Measurements from ENCODE around the gene GIMAP8. TPM values are rescaled to one million over a fixed set of nuclear protein-coding genes. Genes with fewer than 3 reads are reported as not detected.
"Not testable (repeated sequence)": the region's sequence is repeated elsewhere in the genome, so short reads cannot be mapped to it uniquely, and the experiment has no call there.

Gene GIMAP8
- total RNA-seq, 3 donors from 2014 or later, result 7.2 to 11.5 (median 10.4) TPM

GRCh38 chr7:150481186-150481920, 30.9 kb downstream of the GIMAP8 start:
- DNase-seq (ENCODE audit: low spot score in 2 of 2), result no peak
- H3K4me1 ChIP-seq, result no peaks in the 10 kb centered on the region
- no peaks in the 10 kb centered on the region for H3K9me3 ChIP-seq
- peak overlapping the region in 1 of 2 donors; percentile 36 for H3K27ac ChIP-seq
- no peak for TF ChIP-seq POLR2A (IDR thresholded peaks at IDR 0.05)
- TF ChIP-seq CTCF (IDR thresholded peaks at IDR 0.05), result no peak
- TF ChIP-seq POLR2AphosphoS5 (IDR thresholded peaks at IDR 0.05), result no peak
- H3K27me3 ChIP-seq, result no peaks in the 10 kb centered on the region
- intact Hi-C loops (cut with DNase I; ENCODE audit: low total_unique reads), result no loop called here
- no peak overlapping the region for H3K4me3 ChIP-seq
- no peaks in the 10 kb centered on the region for H3K36me3 ChIP-seq

GRCh38 chr7:150481922-150482321, 31.5 kb downstream of the GIMAP8 start:
- no peaks in the 10 kb centered on the region for H3K27me3 ChIP-seq
- intact Hi-C loops (cut with DNase I; ENCODE audit: low total_unique reads), result no loop called here
- TF ChIP-seq POLR2A (IDR thresholded peaks at IDR 0.05), result no peak
- no peak for TF ChIP-seq POLR2AphosphoS5 (IDR thresholded peaks at IDR 0.05)
- no peak for TF ChIP-seq CTCF (IDR thresholded peaks at IDR 0.05)
- no peaks in the 10 kb centered on the region for H3K4me1 ChIP-seq
- H3K36me3 ChIP-seq, result no peaks in the 10 kb centered on the region
- H3K4me3 ChIP-seq, result no peak overlapping the region
- no peak for DNase-seq (ENCODE audit: low spot score in 2 of 2)
- H3K9me3 ChIP-seq, result no peaks in the 10 kb centered on the region
- peak overlapping the region in 1 of 2 donors; percentile 36 for H3K27ac ChIP-seq

GRCh38 chr7:150483514-150483913, 33.1 kb downstream of the GIMAP8 start:
- H3K27me3 ChIP-seq; DNase-seq (ENCODE audit: low spot score in 2 of 2); H3K4me1 ChIP-seq; H3K4me3 ChIP-seq; H3K36me3 ChIP-seq; intact Hi-C loops (cut with DNase I; ENCODE audit: low total_unique reads); H3K9me3 ChIP-seq: not testable (repeated sequence)
- H3K27ac ChIP-seq, result peak overlapping the region in 1 of 2 donors; percentile 14

- peak overlapping the region in 1 of 2 donors; percentile 14 for H3K27ac ChIP-seq
- intact Hi-C loops (cut with DNase I; ENCODE audit: low total_unique reads); H3K4me1 ChIP-seq: not testable (repeated sequence)
These were observed 33.6 kb downstream of the GIMAP8 start for GRCh38 chr7:150484071-150484470.

GRCh38 chr7:150487625-150488024, 37.2 kb downstream of the GIMAP8 start:
- Histone ChIP-seq H3K4me3 (no peak overlapping the region), H3K36me3 (no peaks in the 10 kb centered on the region), H3K27ac (no peak overlapping the region), H3K4me1 (no peaks in the 10 kb centered on the region), H3K9me3 (no peaks in the 10 kb centered on the region), H3K27me3 (no peaks in the 10 kb centered on the region)
- intact Hi-C loops (cut with DNase I; ENCODE audit: low total_unique reads), result no loop called here
- TF ChIP-seq CTCF (IDR thresholded peaks at IDR 0.05), result no peak
- no peak for DNase-seq (ENCODE audit: low spot score in 2 of 2)

More at GRCh38 chr7:150484071-150484470, 33.6 kb downstream of the GIMAP8 start:
- H3K36me3 ChIP-seq; H3K27me3 ChIP-seq; DNase-seq (ENCODE audit: low spot score in 2 of 2); H3K9me3 ChIP-seq; H3K4me3 ChIP-seq: not testable (repeated sequence)

GRCh38 chr7:150489782-150490181, 39.4 kb downstream of the GIMAP8 start:
- no peaks in the 10 kb centered on the region for H3K27me3 ChIP-seq
- intact Hi-C loops (cut with DNase I; ENCODE audit: low total_unique reads), result no loop called here
- TF ChIP-seq POLR2AphosphoS5 (IDR thresholded peaks at IDR 0.05), result no peak
- TF ChIP-seq POLR2A (IDR thresholded peaks at IDR 0.05), result no peak
- no peak for TF ChIP-seq CTCF (IDR thresholded peaks at IDR 0.05)
- H3K4me1 ChIP-seq, result no peaks in the 10 kb centered on the region
- no peak overlapping the region for H3K27ac ChIP-seq
- no peaks in the 10 kb centered on the region for H3K9me3 ChIP-seq
- no peak for DNase-seq (ENCODE audit: low spot score in 2 of 2)
- H3K4me3 ChIP-seq, result no peak overlapping the region
- H3K36me3 ChIP-seq, result no peaks in the 10 kb centered on the region

GRCh38 chr7:150493442-150493841, 43.0 kb downstream of the GIMAP8 start:
- DNase-seq (ENCODE audit: low spot score in 2 of 2); H3K4me1 ChIP-seq; H3K27ac ChIP-seq; H3K9me3 ChIP-seq; intact Hi-C loops (cut with DNase I; ENCODE audit: low total_unique reads); H3K4me3 ChIP-seq; H3K36me3 ChIP-seq; H3K27me3 ChIP-seq: not testable (repeated sequence)
